Natural killer cell treated with Interleukin-12 subunit alpha and Interleukin-12 subunit beta and Interleukin-15 and Interleukin-18, amount 100 ng/mL, for 72 hours (primary cell): ENCODE measurements around the gene UBL7. TPM values are rescaled to one million over a fixed set of nuclear protein-coding genes. Genes with fewer than 3 reads are reported as not detected.

Source experiments
- ATAC-seq, 2 donors: fragments of 150-1000 bp; cut with Tn5 transposase in 1 of 2; sonication (Bioruptor Pico), chemical (Tn5 transposase) in 1 of 2; 2 replicates each; pipeline ENCODE4 v1.10.0; 2021
- DNase-seq: peaks from one replicate; pipeline ENCODE4 v3.0.0; 2022; ENCODE audit warnings: low spot score
- H3K27ac Mint-ChIP-seq, 2 donors: 1 replicate in 1 of 2; 2 replicates in 1 of 2; pipeline ENCODE4 v1.8.0; 2022; ENCODE audit warnings: mixed read lengths in 2 of 2, mild to moderate bottlenecking in 1 of 2, moderate library complexity in 1 of 2
- H3K27me3 Mint-ChIP-seq, 2 donors: 1 replicate in 1 of 2; 2 replicates in 1 of 2; pipeline ENCODE4 v1.8.0; 2022; ENCODE audit warnings: mixed read lengths in 2 of 2
- H3K36me3 Mint-ChIP-seq: one replicate; pipeline ENCODE4 v1.8.0; 2022; ENCODE audit warnings: mixed read lengths
- H3K4me1 Mint-ChIP-seq, 2 donors: 1 replicate in 1 of 2; 2 replicates in 1 of 2; pipeline ENCODE4 v1.8.0; 2022; ENCODE audit warnings: low read depth in 2 of 2, mixed read lengths in 2 of 2, mild to moderate bottlenecking in 1 of 2
- H3K4me3 Mint-ChIP-seq: one replicate; pipeline ENCODE4 v1.8.0; 2022; ENCODE audit warnings: mixed read lengths
- H3K9me3 Mint-ChIP-seq: 2 replicates; pipeline ENCODE4 v1.8.0; 2022; ENCODE audit warnings: mixed read lengths
- total RNA-seq, 2 donors: library from RNA; stranded (reverse); gene quantifications; one replicate each; pipeline ENCODE4 v1.2.3, GENCODE V29; 2022

Gene UBL7
- total RNA-seq, 2 donors from 2014 or later = 34.3 to 38.9 TPM

DNA sequence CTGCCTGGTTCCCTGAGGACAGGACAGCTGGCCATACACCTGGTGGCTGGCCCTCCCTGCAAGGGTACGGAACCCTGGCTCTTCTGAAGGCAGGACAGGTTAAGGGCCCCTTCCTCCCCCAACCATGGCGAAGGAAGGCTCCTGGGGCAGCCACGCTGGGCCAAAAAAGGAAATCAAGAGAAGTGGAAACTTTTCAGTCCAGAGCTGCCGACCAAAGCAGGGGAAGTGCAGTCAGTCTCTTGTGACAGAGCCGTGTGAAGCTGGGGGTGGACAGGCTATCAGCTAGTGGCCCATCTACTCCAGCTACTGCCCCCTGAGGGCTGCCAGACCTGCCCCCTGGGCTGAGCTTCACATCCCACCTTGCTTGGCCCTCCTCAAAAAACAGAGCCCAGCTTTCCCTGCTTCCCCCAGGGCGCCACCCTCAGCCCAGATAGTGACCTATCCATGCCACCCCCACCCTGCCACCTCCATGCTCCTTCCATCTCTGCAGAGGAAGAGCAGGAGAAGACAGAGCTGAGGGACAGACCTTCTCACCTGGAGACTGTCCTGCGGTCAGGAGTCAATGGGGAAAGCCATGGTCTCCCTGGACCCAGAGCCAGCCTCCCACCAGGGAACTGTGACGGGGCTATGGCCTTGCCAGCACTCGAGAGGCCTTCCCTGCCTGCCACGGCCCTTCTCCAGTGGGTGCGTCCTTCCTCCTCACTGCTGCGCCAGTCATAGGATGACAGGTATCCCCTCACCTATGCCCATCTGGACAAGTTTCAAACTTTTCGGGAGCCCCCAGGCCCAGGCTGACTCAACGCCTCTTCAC is 31.8 kb downstream of the UBL7 start:
- DNase-seq (no peak), ATAC-seq (no peak)
- Mint-ChIP-seq H3K36me3 (no peaks in the 10 kb centered on the region), H3K9me3 (no peaks in the 10 kb centered on the region), H3K4me1 (peaks cover 55 to 56% of the 10 kb centered on the region in 2 donors), H3K4me3 (peak overlapping the region; percentile 65), H3K27ac (peak overlapping the region in 1 of 2 donors; percentile 26), H3K27me3 (no peaks in the 10 kb centered on the region)

DNA sequence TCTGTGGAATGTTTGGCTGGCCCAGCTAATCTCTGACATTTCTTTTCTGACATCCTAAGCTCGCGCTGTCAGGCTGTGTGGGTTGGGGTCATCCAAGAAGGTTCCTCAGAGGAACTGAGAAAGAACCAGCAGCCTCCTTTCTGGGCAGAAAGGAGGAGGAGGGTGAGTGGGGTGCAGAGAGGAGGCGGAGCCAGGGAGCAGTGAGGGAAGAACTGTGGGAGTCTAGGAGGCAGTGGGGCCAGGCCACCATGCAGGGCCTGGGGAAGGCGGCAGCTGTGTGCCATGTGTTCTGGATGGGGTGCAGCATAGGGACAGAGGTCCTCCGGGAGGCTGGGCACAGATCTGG is 32.5 kb downstream of the UBL7 start:
- no peaks in the 10 kb centered on the region for H3K9me3 Mint-ChIP-seq
- ATAC-seq (no peak), DNase-seq (no peak)
- H3K4me3 Mint-ChIP-seq = peak overlapping the region; percentile 38
- no peaks in the 10 kb centered on the region for H3K27me3 Mint-ChIP-seq
- peak overlapping the region; percentile 26 to 31 for H3K27ac Mint-ChIP-seq
- no peaks in the 10 kb centered on the region for H3K36me3 Mint-ChIP-seq
- peaks cover 55 to 60% of the 10 kb centered on the region in 2 donors for H3K4me1 Mint-ChIP-seq

DNA sequence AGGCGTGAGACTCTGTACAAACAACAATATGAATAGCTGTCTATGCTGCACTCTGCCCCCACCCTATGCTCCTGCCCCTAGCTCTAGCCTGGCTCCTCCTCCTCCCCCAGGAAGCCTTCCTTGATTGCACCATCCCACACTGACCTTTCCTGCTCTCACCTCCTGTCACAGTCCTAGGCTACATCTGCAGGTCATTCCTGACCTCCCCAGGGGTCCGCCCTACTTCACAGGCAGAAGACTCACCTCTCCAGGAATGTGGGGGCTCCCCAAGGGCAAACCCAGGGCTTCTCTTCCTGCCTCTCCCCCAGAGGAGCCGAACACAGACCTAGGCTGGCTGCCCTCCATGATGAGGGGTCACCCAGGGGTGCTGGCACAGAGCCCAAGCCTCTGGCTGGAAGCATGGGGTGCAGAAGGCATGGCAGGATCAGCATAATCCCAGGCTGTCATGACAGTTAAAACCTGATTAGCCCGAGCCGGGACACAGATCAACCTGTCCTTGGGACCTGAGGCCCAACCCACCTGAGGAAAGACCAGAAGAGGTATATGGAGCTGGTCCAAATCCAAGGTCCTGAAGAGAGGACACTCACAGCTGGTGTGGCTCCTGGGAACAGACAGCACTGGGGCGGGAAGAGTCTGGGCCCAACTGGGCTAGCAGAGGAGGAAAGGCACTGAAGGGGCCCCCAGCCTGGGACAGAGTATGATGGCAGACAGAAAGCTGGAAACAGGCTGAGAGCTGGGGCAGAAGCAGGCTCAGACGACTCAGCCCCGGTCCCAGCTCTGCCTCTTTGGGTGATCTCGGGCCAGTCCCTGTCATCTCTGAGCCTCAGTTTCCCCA is 33.1 kb downstream of the UBL7 start:
- Mint-ChIP-seq H3K36me3 (no peaks in the 10 kb centered on the region), H3K27ac (peak overlapping the region; percentile 26 to 31), H3K9me3 (no peaks in the 10 kb centered on the region), H3K27me3 (no peaks in the 10 kb centered on the region), H3K4me3 (peak overlapping the region; percentile 38), H3K4me1 (peaks cover 56 to 60% of the 10 kb centered on the region in 2 donors)
- ATAC-seq (no peak), DNase-seq (no peak)

DNA sequence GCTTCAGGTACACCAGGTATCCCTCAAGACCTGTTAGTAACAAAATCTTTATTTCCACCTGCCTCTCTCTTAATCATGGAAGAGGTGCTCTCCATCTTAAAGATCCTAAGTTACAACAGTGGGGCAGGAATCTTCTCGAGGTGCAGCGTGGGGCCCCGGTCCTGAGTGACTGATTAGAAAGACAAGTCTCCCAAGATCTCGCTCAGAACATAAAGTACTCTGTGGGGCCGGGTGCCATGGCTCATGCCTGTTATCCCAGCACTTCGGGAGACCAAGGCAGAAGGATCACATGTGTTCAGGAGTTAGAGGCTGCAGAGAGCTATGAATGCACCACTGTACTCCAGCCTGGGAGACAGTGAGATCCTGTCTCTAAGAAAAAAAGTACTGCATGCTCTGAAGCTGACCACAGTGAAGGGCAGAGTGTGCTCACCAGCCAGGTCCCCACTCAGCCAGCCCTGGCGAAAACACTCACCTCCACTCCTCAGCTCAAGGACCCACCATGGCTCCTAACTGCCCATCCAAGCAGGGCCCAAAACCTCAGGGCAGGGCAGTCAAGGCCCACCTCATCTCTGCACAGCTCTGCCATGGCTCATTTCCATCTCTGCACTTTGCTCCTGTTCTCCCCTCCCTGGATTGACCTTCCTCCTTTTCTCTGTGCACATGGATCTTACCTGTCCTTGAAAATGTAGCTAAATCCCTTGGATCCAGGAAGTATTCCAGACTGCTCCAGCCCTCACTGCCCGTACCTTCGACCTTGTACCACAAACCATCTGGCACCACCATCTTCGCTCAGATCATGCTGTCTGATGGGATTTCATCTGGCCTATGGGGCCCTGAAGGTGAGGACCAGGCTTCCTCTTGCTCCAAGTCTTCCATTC is 34.3 kb downstream of the UBL7 start:
- DNase-seq = no peak
- H3K27ac Mint-ChIP-seq = peak overlapping the region in 1 of 2 donors; percentile 22
- H3K4me3 Mint-ChIP-seq = no peak overlapping the region
- no peaks in the 10 kb centered on the region for H3K9me3 Mint-ChIP-seq
- H3K4me1 Mint-ChIP-seq = peaks cover 49 to 50% of the 10 kb centered on the region in 2 donors
- H3K27me3 Mint-ChIP-seq = no peaks in the 10 kb centered on the region
- H3K36me3 Mint-ChIP-seq = no peaks in the 10 kb centered on the region
- ATAC-seq = no peak

DNA sequence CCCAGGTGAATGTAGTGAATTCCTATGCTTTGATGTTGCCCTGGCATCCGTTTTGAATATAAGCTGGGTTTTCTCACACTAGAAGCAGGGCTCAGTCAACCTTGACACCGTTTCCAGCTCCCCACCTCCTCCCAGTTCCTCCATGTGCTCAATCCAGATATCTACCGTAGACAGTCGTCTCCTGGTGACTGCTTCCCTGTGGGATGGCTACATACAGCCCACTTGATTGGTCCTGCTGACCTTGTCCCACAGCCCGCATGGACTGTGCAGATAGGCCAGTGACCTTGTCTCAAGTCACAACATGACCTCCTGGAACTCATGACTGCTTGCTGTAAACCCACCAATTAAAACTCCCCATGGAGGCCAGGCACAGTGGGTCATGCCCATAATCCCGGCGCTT is 35.3 kb downstream of the UBL7 start:
- Mint-ChIP-seq H3K4me3 (no peak overlapping the region), H3K36me3 (no peaks in the 10 kb centered on the region), H3K9me3 (no peaks in the 10 kb centered on the region), H3K4me1 (peaks cover 42 to 46% of the 10 kb centered on the region in 2 donors), H3K27ac (peak overlapping the region in 1 of 2 donors; percentile 22), H3K27me3 (no peaks in the 10 kb centered on the region)
- ATAC-seq (no peak), DNase-seq (no peak)

DNA sequence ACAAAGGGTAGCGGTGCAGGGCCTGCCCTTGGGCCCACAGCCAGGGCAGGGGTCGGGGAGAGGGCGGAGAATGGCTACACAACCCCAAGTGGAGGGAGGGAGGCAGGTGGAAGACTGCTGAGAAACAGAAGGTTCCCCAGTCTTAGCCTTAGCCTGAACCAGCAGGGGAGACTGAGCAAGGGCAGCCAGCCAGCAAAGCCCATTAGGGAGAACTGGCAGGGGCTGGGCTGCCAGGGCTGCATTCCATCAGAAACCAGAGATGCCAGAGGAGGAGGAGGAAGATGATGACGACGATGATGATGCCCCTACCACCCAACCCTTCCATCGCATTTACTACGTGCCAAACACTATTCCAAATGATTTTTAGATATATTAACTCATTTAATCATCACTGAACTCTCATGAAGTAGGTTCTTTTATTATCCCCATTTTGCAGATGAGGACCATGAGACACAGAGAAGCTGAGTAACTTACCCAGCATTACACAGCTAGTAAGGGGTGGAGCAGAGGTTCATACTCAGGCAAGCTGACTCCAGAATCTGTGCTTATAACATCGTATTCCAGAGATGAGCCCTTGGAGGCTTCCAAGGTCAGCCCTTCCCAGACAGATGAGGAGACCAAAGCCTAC is 35.9 kb downstream of the UBL7 start:
- no peak for DNase-seq

DNA sequence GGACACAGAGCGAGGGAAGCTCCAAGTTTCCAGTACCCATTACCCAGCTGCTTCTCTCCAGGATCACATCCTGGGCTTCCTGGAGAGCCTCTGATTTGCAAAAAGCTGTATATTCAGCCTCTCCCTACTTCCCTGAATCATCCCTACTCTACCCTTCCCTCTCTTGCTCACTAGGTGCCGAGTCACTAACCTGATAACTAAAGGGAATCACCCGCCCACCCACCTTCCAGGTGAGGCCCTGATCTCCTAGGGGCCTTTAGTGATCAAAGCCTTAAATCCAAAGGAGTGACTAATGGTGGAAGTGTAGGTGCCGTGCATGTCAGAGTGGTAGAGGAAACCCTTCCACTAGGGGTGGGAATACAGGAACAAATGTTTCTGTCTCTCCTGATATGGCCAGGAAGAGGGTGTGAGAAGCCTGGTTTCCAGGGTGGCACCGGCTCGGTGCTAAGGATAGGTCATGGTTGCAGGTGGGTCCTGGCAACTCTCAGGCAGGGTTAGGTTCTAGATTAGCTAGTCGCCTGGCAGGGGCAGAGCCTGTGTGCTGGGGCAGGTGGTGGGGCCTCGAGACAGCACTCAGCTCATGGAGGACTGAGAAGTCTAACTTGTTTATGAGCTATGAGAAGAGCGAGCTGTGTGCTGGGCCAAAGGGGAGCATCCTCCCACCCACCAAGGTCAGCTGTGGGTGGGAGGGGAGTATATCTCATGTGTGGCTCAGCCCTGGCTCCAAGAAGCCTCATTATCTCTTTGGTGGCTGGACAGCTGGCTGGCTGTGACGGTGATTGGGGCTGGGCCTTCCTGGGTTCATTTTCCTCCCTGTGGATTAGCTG is 37.3 kb downstream of the UBL7 start:
- peaks cover 39 to 44% of the 10 kb centered on the region in 2 donors for H3K4me1 Mint-ChIP-seq
- no peaks in the 10 kb centered on the region for H3K27me3 Mint-ChIP-seq
- no peak overlapping the region for H3K4me3 Mint-ChIP-seq
- no peaks in the 10 kb centered on the region for H3K36me3 Mint-ChIP-seq
- ATAC-seq (no peak), DNase-seq (no peak)
- H3K9me3 Mint-ChIP-seq = no peaks in the 10 kb centered on the region
- peak overlapping the region in 1 of 2 donors; percentile 66 for H3K27ac Mint-ChIP-seq

More for the DNA sequence above, 35.9 kb downstream of the UBL7 start:
- peaks cover 44 to 48% of the 10 kb centered on the region in 2 donors for H3K4me1 Mint-ChIP-seq
- no peak for ATAC-seq
- no peaks in the 10 kb centered on the region for H3K9me3 Mint-ChIP-seq
- no peaks in the 10 kb centered on the region for H3K27me3 Mint-ChIP-seq
- no peak overlapping the region for H3K4me3 Mint-ChIP-seq
- H3K36me3 Mint-ChIP-seq = no peaks in the 10 kb centered on the region
- peak overlapping the region in 1 of 2 donors; percentile 66 for H3K27ac Mint-ChIP-seq

DNA sequence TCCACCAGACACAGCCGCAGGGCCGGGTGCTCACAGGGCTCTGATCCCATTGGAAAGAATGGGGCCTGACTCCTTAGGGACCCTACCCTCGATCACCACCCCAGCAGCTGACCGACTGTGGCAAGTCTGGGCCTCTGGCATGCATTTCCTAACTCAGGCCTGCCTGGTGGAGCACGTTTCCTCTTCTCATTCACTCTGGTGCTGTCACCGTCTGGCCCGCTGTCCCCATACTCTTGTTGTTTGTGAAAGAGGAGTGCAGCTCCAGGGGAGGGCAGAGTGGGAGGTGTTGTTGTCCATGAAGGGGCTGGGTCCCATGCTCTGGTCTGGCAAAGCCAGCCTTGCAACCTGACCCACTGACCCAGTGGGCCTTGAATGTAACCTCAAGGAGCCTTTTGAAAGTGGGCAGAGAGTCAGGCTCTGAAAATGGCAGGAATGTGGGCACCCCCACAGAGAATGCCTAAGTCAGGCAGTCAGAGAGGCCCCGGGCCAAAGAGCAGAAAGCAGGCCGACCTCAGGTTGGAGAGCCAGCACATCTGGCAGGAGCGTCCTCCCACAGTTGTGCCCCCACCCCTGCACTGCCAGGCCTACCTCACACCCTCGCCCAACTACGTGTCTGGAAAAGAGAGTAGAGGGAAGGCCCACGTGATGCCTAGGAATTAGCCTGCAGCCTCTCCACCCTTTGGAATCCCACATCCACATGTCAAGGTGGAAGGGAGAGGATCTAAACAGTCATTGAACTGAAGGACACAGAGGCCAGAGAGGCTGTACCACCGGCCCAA is 38.1 kb downstream of the UBL7 start:
- Mint-ChIP-seq H3K4me1 (peaks cover 34 to 40% of the 10 kb centered on the region in 2 donors), H3K27ac (no peak overlapping the region), H3K4me3 (no peak overlapping the region), H3K27me3 (no peaks in the 10 kb centered on the region), H3K9me3 (no peaks in the 10 kb centered on the region), H3K36me3 (no peaks in the 10 kb centered on the region)
- ATAC-seq (no peak), DNase-seq (no peak)

DNA sequence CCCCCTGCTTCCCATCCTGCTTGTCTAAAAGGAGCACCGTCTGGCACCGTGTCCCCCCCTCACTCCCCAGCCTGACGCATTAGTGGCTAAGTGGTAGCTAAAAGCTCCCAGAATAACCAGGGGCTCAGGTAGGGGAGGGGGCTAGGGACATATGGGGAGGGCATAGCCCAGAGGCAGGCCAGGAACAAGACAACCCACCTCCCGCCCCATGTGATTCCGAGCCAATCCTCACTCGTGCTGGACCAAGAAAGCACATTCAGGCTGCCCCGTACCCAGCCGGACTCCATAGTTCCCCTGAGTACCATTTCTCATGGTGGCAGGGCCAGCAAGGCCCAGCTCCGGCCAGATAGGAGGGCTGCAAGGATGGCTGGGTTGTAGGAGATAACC is 38.7 kb downstream of the UBL7 start:
- H3K27ac Mint-ChIP-seq = no peak overlapping the region
- no peaks in the 10 kb centered on the region for H3K27me3 Mint-ChIP-seq
- H3K9me3 Mint-ChIP-seq = no peaks in the 10 kb centered on the region
- H3K36me3 Mint-ChIP-seq = no peaks in the 10 kb centered on the region
- no peak for DNase-seq
- no peak overlapping the region for H3K4me3 Mint-ChIP-seq
- peaks cover 30 to 38% of the 10 kb centered on the region in 2 donors for H3K4me1 Mint-ChIP-seq
- no peak for ATAC-seq

DNA sequence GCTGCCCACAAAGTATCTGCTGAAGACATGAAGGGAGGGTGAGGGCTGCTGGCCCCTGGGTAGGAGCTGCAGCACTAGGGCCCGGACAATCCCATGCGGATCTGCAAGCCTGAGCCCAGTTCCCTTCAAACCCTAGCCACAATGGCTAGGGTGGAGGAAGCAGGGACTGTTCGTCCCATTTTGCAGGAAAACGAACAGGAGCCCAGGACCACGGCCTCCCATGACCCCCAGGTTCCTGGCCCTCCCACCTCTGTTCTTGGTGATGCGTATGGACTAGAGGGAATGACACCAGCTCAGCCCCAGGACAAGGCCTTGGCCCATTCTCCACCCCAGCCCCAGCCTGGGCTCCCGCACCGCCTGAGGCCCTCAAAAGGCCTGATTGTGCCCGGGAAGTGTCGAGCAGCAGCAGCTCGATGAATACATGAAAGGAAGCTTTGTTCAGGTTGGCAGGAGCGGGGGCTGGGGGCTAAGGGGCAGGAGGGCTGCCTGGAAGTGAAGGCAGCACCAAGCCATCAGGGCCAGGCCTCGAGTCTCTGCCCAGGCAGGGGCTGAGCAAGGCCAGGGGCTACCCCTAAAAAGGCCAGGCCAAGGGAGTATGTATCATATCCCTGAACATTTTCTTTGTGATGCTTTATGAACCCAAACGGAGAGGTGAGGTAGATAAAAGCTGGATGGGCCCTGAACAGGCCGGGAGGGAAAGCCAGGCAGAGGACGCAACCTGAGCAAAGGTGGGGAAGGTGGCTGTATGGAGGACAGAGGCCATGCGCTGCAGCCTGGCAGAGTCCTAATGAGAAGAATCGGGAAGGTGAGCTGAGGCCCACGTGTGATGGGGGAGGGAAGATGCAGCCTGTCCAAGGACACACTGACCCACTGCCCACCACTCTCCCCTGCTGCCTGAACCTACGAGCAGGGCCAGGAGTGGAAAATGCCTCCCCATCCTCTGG is 39.4 kb downstream of the UBL7 start:
- ATAC-seq (no peak), DNase-seq (no peak)
- no peaks in the 10 kb centered on the region for H3K27me3 Mint-ChIP-seq
- no peak overlapping the region for H3K4me3 Mint-ChIP-seq
- H3K9me3 Mint-ChIP-seq = no peaks in the 10 kb centered on the region
- peak overlapping the region; percentile 8 to 16 for H3K27ac Mint-ChIP-seq
- H3K4me1 Mint-ChIP-seq = peaks cover 25 to 33% of the 10 kb centered on the region in 2 donors
- H3K36me3 Mint-ChIP-seq = peaks cover under 1% of the 10 kb centered on the region

DNA sequence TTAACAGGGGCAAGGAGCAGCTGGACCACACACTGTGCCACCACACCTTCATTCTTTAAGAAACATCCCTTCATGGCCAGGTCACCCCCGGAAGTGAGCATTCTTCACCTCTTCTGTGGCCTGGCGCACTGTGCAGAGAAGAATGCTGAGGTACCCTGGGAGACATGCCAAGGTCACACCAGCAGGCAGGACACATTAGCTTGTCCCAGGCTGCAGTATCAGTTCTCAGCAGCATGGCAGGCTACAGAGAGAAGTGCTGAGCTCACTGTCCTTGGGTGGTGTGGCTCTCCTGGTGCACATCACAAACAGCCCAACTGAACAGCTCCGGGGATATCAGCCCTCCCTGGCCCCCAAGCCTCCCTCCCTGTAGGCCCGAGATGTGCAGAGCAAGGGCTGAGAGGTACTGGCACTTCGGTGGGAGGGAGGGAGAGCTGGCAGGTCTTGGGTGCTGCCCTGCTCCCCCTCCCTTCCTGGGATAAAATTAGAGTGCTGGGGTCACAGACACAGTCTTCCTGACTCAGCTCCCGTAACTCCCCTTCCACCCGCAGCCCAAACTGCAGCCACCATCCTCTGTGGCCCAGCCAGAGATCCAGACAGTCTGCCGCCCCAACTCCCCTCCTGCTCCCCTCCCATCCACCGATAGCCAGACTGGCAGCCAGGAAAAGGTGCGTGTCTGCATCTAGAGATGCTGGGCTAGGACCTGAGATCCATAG is 40.6 kb downstream of the UBL7 start:
- ATAC-seq (peak; percentile 55 to 63), DNase-seq (no peak)
- Mint-ChIP-seq H3K9me3 (no peaks in the 10 kb centered on the region), H3K27me3 (no peaks in the 10 kb centered on the region), H3K4me1 (peaks cover 32 to 34% of the 10 kb centered on the region in 2 donors), H3K36me3 (peaks cover 7% of the 10 kb centered on the region), H3K27ac (peak overlapping the region; percentile 42 to 86), H3K4me3 (peak overlapping the region; percentile 51)
